Activated naive CD4-positive, alpha-beta T cell treated with anti-CD3 and anti-CD28 coated beads for 36 hours (primary cell): Measurements from ENCODE around the gene SLC13A5. TPM values are rescaled to one million over a fixed set of nuclear protein-coding genes. Genes with fewer than 3 reads are reported as not detected.
"Not testable (repeated sequence)": the region's sequence is repeated elsewhere in the genome, so short reads cannot be mapped to it uniquely, and the experiment has no call there.

Experiments used
- CTCF ChIA-PET: fragments of 350-600 bp; sonication (Branson Sonifier 250); formaldehyde crosslinking; loops from one replicate; lab custom pipeline; 2021; ENCODE audit warnings: antibody characterized with exemption; lab: Charles Lee
- DNase-seq: peaks from one replicate; pipeline ENCODE4 v3.0.0-alpha.2; 2020
- H3K27ac Mint-ChIP-seq: one replicate; pipeline ENCODE4 v1.8.0; 2021; ENCODE audit warnings: mild to moderate bottlenecking, mixed read lengths
- H3K27me3 Mint-ChIP-seq: one replicate; pipeline ENCODE4 v1.8.0; 2021; ENCODE audit warnings: low read depth, mixed read lengths
- H3K36me3 Mint-ChIP-seq: one replicate; pipeline ENCODE4 v1.8.0; 2021; ENCODE audit warnings: low read depth, mixed read lengths
- H3K4me1 Mint-ChIP-seq: one replicate; pipeline ENCODE4 v1.8.0; 2021; ENCODE audit warnings: low read depth, mixed read lengths
- H3K4me3 Mint-ChIP-seq: one replicate; pipeline ENCODE4 v1.8.0; 2021; ENCODE audit warnings: mild to moderate bottlenecking, moderate library complexity, mixed read lengths
- H3K9me3 Mint-ChIP-seq: one replicate; pipeline ENCODE4 v1.8.0; 2021; ENCODE audit warnings: mixed read lengths
- intact Hi-C: fragments of 100-400 bp; cut with micrococcal nuclease; formaldehyde crosslinking; loops from one replicate; pipeline ENCODE4 v1.15.1; 2023
- total RNA-seq, 2 experiments: library from RNA; stranded (reverse); gene quantifications; one replicate each; pipeline ENCODE4 v1.2.3, GENCODE V29; 2021

Gene SLC13A5
- total RNA-seq, 2 experiments from 2014 or later, result not detected

GRCh38 chr17:6691958-6692357 is 21.2 kb downstream of the SLC13A5 start:
- H3K9me3 Mint-ChIP-seq, H3K4me3 Mint-ChIP-seq, intact Hi-C loops, H3K27ac Mint-ChIP-seq, CTCF ChIA-PET, H3K4me1 Mint-ChIP-seq, H3K36me3 Mint-ChIP-seq, DNase-seq: not testable (repeated sequence)
- H3K27me3 Mint-ChIP-seq, result peaks cover 13% of the 10 kb centered on the region

GRCh38 chr17:6691546-6691945 is 21.6 kb downstream of the SLC13A5 start:
- Mint-ChIP-seq H3K27ac (no peak overlapping the region), H3K27me3 (peaks cover 13% of the 10 kb centered on the region), H3K36me3 (no peaks in the 10 kb centered on the region), H3K4me3 (no peak overlapping the region), H3K9me3 (no peaks in the 10 kb centered on the region), H3K4me1 (no peaks in the 10 kb centered on the region)
- CTCF ChIA-PET, result no interaction called here
- DNase-seq, result no peak
- intact Hi-C loops, result no loop called here

DNA sequence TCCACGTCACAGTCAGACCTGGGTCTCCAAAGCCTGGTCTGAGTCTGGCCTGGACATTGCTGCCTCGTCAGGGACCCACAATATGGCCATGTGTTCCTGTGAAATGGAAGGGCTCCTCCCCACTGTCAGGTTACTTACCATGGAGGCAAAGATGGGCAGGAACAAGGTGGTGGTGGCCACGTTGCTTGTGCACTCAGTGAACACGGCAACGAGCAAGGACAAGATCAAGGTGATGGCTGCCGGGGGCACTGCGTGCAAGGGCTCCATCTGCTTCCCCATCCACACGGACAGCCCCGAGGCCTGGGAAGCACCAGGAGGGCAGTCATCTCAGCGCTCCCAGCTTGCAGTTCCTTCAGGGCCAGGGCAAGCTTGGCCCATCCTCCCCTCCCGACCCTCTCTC is 22.5 kb downstream of the SLC13A5 start:
- Mint-ChIP-seq H3K27ac (no peak overlapping the region), H3K4me3 (no peak overlapping the region), H3K36me3 (no peaks in the 10 kb centered on the region), H3K27me3 (peaks cover 16% of the 10 kb centered on the region), H3K4me1 (no peaks in the 10 kb centered on the region), H3K9me3 (no peaks in the 10 kb centered on the region)
- no peak for DNase-seq
- intact Hi-C loops, result no loop called here
- CTCF ChIA-PET, result no interaction called here

DNA sequence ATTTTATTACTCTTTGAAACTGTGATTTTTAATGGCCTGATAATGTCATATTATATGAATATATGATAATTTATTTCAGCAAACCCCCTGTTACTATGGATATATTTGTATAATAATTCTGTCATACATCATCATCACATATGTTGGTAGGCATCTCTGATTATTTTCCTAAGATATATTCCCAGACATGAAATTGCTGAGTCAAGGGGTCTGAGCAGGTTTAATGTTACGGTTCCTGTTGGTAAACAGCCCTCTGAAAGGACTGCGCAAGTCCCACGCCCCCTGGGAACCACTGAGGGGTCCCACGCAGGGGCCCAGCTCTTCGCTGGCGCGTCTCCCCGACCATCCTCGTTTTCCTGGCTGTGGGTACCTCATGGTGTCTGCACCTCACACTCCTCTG is 24.2 kb downstream of the SLC13A5 start:
- Mint-ChIP-seq H3K27me3 (peaks cover 19% of the 10 kb centered on the region), H3K9me3 (no peaks in the 10 kb centered on the region), H3K4me1 (no peaks in the 10 kb centered on the region), H3K4me3 (no peak overlapping the region), H3K27ac (no peak overlapping the region), H3K36me3 (no peaks in the 10 kb centered on the region)
- intact Hi-C loops, result no loop called here
- no peak for DNase-seq
- CTCF ChIA-PET, result no interaction called here

DNA sequence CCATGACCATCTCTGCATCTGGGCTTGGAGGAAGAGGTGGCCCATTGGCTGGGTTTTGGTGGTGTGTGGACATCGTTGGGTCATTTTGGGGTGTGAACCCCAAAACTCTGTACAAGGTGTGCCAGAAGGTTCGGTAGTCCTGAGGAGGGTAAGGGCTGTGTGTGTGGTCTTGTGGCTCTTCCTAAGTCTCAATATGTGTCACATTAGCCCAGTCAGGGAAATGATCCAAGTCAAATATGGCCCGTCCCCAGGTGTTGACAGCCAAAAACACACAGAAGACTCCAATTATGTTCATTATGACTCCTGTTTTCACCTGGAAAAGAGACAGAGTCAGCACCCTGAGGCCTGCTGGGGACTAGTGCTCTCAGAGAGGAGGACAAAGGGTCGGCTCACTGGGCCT is 27.1 kb downstream of the SLC13A5 start:
- Mint-ChIP-seq H3K27ac (no peak overlapping the region), H3K27me3 (peaks cover 28% of the 10 kb centered on the region), H3K36me3 (no peaks in the 10 kb centered on the region), H3K4me1 (no peaks in the 10 kb centered on the region), H3K9me3 (no peaks in the 10 kb centered on the region), H3K4me3 (no peak overlapping the region)
- no peak for DNase-seq
- intact Hi-C loops, result no loop called here
- CTCF ChIA-PET, result interaction anchor here (0.7 kb wide), 1 partner anchor 708 kb away, joined by 3 read pairs; no protein-coding TSS in a partner anchor

- H3K36me3 Mint-ChIP-seq, result no peaks in the 10 kb centered on the region
- H3K9me3 Mint-ChIP-seq, result no peaks in the 10 kb centered on the region
- H3K4me3 Mint-ChIP-seq, result no peak overlapping the region
- intact Hi-C loops, result no loop called here
- DNase-seq, result no peak
- H3K27ac Mint-ChIP-seq, result no peak overlapping the region
- no peaks in the 10 kb centered on the region for H3K4me1 Mint-ChIP-seq
- H3K27me3 Mint-ChIP-seq, result peaks cover 29% of the 10 kb centered on the region
- CTCF ChIA-PET, result no interaction called here
Measured at GRCh38 chr17:6684881-6685767, 28.0 kb downstream of the SLC13A5 start.

DNA sequence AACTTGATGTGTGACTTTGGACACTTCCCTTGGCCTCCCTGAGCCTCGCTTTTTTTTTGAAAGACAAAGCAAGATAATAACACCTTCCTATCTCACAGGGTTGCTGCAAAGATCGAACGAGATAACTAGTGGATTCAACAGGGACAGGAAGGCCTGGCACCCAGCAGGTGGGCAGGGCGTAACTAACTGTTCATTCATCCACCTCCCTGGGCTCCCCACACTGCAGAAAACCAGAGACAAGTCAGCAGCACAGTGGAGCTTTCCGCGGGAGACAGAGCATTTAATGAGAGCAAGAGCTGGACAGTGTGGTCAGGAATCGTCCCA is 28.7 kb downstream of the SLC13A5 start:
- H3K27ac Mint-ChIP-seq, result no peak overlapping the region
- DNase-seq, result no peak
- no peak overlapping the region for H3K4me3 Mint-ChIP-seq
- H3K27me3 Mint-ChIP-seq, result peaks cover 28% of the 10 kb centered on the region
- no peaks in the 10 kb centered on the region for H3K36me3 Mint-ChIP-seq
- H3K9me3 Mint-ChIP-seq, result no peaks in the 10 kb centered on the region
- intact Hi-C loops, result no loop called here
- no peaks in the 10 kb centered on the region for H3K4me1 Mint-ChIP-seq
- CTCF ChIA-PET, result no interaction called here

- intact Hi-C loops, result no loop called here
- H3K4me1 Mint-ChIP-seq, result no peaks in the 10 kb centered on the region
Measured at GRCh38 chr17:6683730-6684459, 29.3 kb downstream of the SLC13A5 start.

GRCh38 chr17:6683081-6683684 is 30.0 kb downstream of the SLC13A5 start:
- intact Hi-C loops, result no loop called here
- CTCF ChIA-PET, result no interaction called here
- DNase-seq, result no peak
- H3K4me3 Mint-ChIP-seq, result no peak overlapping the region
- H3K27ac Mint-ChIP-seq, result no peak overlapping the region
- H3K4me1 Mint-ChIP-seq, result no peaks in the 10 kb centered on the region
- H3K27me3 Mint-ChIP-seq, result peaks cover 34% of the 10 kb centered on the region
- H3K9me3 Mint-ChIP-seq, result no peaks in the 10 kb centered on the region
- no peaks in the 10 kb centered on the region for H3K36me3 Mint-ChIP-seq

More at GRCh38 chr17:6683730-6684459, 29.3 kb downstream of the SLC13A5 start:
- no peak overlapping the region for H3K27ac Mint-ChIP-seq
- DNase-seq, result no peak
- CTCF ChIA-PET, result no interaction called here
- H3K9me3 Mint-ChIP-seq, result no peaks in the 10 kb centered on the region
- peaks cover 28% of the 10 kb centered on the region for H3K27me3 Mint-ChIP-seq
- H3K4me3 Mint-ChIP-seq, result no peak overlapping the region
- H3K36me3 Mint-ChIP-seq, result no peaks in the 10 kb centered on the region

DNA sequence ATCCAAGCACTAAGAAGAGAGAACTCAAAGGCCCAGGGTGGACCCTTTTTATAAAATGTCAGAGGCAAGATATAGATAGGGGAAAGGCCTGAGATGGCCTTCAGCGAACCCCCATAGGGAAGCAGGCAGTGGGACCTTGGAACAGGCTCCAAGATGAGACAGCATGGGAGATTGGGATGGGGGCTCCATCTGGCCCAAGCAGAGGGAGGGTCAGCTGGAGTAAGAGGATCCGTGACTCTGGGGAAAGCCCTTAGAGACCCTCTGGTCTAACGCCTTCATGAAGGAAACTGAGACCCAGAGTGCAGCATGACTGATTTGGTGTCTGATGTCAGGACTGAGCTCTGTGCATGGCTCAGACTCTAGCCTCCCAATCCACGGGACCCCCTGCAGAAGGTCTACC is 30.8 kb downstream of the SLC13A5 start:
- intact Hi-C loops, result no loop called here
- no peak overlapping the region for H3K27ac Mint-ChIP-seq
- peaks cover 34% of the 10 kb centered on the region for H3K27me3 Mint-ChIP-seq
- H3K4me1 Mint-ChIP-seq, result peaks cover 4% of the 10 kb centered on the region
- no peaks in the 10 kb centered on the region for H3K9me3 Mint-ChIP-seq
- no peaks in the 10 kb centered on the region for H3K36me3 Mint-ChIP-seq
- no peak overlapping the region for H3K4me3 Mint-ChIP-seq
- no peak for DNase-seq
- CTCF ChIA-PET, result no interaction called here

GRCh38 chr17:6681671-6682070 is 31.5 kb downstream of the SLC13A5 start:
- no peaks in the 10 kb centered on the region for H3K36me3 Mint-ChIP-seq
- intact Hi-C loops, result no loop called here
- H3K4me3 Mint-ChIP-seq, result no peak overlapping the region
- CTCF ChIA-PET, result no interaction called here
- H3K27ac Mint-ChIP-seq, result no peak overlapping the region
- H3K27me3 Mint-ChIP-seq, result peaks cover 34% of the 10 kb centered on the region
- no peak for DNase-seq
- H3K9me3 Mint-ChIP-seq, result no peaks in the 10 kb centered on the region
- peaks cover 4% of the 10 kb centered on the region for H3K4me1 Mint-ChIP-seq

DNA sequence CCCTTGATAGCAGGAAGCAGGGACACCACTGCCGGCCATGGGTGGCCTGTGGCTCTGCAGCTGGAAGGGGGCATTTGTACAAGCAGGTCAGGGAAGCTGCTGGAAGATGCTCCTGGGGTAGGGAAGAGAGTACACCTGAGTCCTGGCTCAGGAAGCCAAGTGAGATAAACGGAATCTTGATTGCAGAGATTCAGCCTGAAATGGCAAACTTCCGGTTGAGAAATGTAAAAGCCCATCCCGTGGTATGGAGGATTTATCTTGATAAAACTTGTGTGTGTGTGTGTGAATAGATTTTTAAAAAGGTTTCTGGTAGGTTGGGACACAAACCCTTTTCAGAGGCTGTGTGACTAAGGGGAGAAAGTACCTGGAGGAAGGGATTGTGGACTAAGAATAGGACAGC is 32.0 kb downstream of the SLC13A5 start:
- Mint-ChIP-seq H3K36me3 (no peaks in the 10 kb centered on the region), H3K4me3 (no peak overlapping the region), H3K4me1 (peaks cover 4% of the 10 kb centered on the region), H3K27me3 (peaks cover 32% of the 10 kb centered on the region), H3K9me3 (no peaks in the 10 kb centered on the region), H3K27ac (no peak overlapping the region)
- CTCF ChIA-PET, result no interaction called here
- no peak for DNase-seq
- intact Hi-C loops, result no loop called here
